Coronary artery (tissue), 2 donors: Measurements from ENCODE around the gene INPP5A.

Experiments
- DNase-seq: peaks from one replicate; pipeline ENCODE4 v3.0.0-alpha.2; 2017; ENCODE audit warnings: low spot score
- H3K27ac ChIP-seq, 2 donors: fragments of 200-600 bp; sonication (generic); one replicate each; pipeline ENCODE4 v1.5.1; 2016 to 2019
- H3K4me3 ChIP-seq: fragments of 200-600 bp; sonication (generic); 2 replicates; pipeline ENCODE4 v1.5.1; 2016; ENCODE audit warnings: mild to moderate bottlenecking, moderate library complexity
- TF ChIP-seq, protein P1 (sequence below): fragments of 200-600 bp; sonication (generic); IDR thresholded peaks from one replicate; pipeline ENCODE4 v1.5.1; 2019; ENCODE audit warnings: antibody characterized with exemption

The INPP5A gene

DNA sequence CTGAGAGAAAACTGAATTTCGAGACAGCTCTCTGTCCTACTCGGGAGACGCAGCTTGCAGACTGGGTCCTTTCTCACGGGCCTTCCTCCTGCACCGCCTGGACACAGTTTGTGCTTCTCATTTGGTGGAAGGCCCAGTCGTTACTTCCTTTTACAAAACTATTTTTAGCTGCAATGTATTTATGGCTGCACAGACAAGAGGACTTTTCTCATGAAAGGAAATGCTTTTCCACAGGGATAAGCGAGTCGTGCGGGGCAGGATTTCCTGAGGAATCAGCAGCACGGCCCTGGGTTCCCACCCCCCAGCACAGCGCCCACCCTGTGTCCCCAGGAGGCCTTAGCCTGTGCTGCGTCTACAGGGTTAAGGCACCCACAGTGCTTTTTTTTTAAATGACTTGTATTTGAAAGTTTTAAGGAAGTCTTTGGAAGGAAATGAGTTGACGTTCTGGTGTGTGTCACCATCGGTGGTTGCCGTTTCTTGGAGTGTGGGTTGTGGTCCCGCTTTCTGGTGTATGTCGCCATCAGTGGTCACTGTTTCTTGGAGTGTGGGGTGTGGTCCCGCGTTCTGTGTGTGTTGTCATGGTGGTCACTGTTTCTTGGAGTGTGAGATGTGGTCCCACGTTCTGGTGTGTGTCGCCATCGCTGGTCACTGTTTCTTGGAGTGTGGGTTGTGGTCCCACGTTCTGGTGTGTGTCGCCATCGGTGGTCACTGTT, 50.9 kb downstream of the INPP5A start:
- no peak for DNase-seq
- peak overlapping the region; percentile 75 to 83 for H3K27ac ChIP-seq
- TF ChIP-seq, protein P1, sequence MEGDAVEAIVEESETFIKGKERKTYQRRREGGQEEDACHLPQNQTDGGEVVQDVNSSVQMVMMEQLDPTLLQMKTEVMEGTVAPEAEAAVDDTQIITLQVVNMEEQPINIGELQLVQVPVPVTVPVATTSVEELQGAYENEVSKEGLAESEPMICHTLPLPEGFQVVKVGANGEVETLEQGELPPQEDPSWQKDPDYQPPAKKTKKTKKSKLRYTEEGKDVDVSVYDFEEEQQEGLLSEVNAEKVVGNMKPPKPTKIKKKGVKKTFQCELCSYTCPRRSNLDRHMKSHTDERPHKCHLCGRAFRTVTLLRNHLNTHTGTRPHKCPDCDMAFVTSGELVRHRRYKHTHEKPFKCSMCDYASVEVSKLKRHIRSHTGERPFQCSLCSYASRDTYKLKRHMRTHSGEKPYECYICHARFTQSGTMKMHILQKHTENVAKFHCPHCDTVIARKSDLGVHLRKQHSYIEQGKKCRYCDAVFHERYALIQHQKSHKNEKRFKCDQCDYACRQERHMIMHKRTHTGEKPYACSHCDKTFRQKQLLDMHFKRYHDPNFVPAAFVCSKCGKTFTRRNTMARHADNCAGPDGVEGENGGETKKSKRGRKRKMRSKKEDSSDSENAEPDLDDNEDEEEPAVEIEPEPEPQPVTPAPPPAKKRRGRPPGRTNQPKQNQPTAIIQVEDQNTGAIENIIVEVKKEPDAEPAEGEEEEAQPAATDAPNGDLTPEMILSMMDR = no peak
- H3K4me3 ChIP-seq = peak overlapping the region; percentile 51

GRCh38 chr10:132589015-132589414, 51.4 kb downstream of the INPP5A start:
- Histone ChIP-seq H3K4me3 (peak overlapping the region; percentile 51), H3K27ac (peak overlapping the region; percentile 75 to 83)
- TF ChIP-seq, protein P1 = no peak
- no peak for DNase-seq

DNA sequence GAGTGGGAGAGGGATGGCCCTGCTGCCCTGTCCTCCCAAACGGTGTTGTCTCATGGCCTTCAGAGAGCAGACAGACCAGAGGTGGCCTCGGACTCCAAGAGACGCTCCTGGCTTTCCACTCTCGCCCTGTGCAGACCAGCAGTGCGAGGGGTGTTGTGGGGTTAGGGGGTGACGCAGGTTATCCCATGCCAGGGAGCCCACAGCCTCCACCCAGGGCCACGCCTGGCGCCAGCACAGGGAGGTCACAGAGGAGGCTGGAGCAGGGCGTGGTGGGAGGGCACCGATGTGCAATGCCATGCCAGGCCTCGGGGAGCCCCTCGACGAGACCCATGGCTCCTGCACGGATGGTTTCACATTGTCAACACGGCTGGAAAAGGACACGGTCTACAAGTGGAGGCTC, 52.1 kb downstream of the INPP5A start:
- Histone ChIP-seq H3K27ac (peak overlapping the region; percentile 75 to 83), H3K4me3 (peak overlapping the region; percentile 51)
- TF ChIP-seq, protein P1 = no peak
- no peak for DNase-seq

DNA sequence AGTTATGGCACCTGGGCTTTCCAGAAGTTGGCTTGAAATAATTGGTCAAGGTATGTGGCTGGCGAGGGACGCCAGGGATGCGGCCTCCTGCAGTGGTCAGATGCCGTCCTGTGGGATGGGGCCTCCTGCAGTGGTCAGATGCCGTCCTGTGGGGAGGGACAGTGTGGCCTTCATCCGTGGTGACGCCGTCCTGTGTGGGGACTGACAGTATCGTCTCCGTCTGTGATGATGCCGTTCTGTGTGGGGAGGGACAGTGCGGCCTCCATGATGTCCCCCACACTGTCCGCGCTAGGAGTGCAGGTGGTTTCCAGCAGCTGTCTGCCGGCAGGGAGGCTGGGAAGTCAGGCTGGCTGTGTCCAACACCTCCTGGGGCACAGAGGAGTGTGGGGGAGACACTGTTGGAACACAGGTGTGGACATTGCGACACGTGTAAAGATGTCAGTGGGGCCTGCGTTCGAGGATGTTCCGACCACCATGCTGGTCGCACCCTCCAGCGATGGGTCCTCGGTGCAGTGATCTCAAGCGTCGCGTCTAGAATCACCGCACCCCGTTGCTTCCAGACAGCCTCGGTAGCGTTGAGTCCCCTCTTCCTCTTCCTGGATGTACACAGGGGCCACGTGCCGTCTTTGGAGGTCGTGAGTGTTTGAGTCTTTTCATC, 52.6 kb downstream of the INPP5A start:
- H3K4me3 ChIP-seq = peak overlapping the region; percentile 18
- H3K27ac ChIP-seq = peak overlapping the region; percentile 75 to 83
- TF ChIP-seq, protein P1 = no peak
- DNase-seq = no peak

DNA sequence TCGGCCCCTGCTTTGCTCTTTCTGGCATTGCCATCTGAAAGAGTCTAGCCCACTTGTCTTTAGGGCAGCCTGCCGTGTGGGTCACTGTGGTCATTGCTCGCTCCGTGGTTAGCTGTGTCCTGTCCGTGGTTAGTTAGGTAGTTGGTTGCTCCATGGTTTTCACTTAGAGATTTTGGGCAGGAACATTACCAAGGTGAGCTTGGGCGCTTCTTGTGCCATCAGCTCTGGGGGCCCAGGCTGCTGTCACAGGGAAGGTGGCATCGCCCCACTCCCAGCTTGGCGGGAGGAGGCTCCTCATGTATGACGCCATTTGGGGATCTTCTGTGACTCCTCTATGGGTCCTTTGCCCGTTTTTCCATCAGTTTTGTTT, 53.1 kb downstream of the INPP5A start:
- TF ChIP-seq, protein P1 = no peak
- peak overlapping the region; percentile 18 for H3K4me3 ChIP-seq
- peak overlapping the region; percentile 75 to 83 for H3K27ac ChIP-seq
- DNase-seq = no peak

DNA sequence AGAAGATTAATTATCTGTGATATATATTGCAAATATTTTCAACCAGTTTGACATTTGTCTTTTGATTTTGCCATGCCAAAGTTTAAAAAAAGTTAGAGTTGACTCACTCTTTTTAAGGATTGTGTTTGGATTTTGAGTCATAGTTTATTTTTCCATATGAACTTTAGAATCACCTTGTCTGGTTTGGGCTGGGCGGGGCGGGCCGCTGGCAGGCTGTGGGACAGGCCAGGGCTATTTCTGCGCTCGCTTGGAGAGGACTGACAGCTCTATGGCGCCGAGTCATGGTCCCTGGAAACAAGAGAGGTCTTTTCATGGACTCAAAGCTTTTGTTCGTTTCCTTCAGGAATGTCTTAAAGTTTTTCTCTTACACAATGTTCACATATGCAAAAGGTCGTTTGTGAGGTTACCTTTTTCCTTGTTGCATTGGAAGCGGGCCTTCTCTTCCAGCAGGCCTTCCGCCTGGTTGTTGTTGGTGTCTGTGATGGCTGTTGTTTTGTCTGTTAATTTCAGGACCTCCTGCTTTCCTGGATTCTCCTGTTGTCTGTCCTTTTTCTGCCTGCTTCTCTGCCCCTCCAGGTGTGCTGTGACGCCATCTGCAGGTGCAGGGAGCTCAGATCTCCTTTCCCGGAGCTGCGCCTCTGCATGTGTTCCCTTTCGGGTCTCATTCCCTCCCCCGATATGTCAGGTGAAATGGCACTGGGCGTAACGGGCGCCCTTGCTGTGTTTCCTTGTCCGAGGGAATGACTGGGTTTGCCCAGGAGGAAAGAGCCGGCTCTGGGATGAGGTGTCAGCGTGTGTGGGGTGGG, 53.8 kb downstream of the INPP5A start:
- peak overlapping the region; percentile 23 for H3K4me3 ChIP-seq
- peak; percentile 91 for DNase-seq
- H3K27ac ChIP-seq = peak overlapping the region; percentile 83 to 86
- TF ChIP-seq, protein P1 = no peak
